Esophagus muscularis mucosa (tissue), 4 donors: ENCODE results near the gene TNFRSF21. TPM values are rescaled to one million over a fixed set of nuclear protein-coding genes. Genes with fewer than 3 reads are reported as not detected.

Source experiments
- DNase-seq: peaks from one replicate; pipeline ENCODE4 v3.0.0-alpha.2; 2017; ENCODE audit errors: extremely low spot score
- H3K27ac ChIP-seq, 4 donors: fragments of 200-600 bp; sonication (generic); replicated peaks in 1 of 4; 1 replicate in 3 of 4; 2 replicates in 1 of 4; pipeline ENCODE4 v1.5.1; 2016 to 2019; ENCODE audit warnings: mild to moderate bottlenecking in 1 of 4
- H3K27me3 ChIP-seq, 4 donors: fragments of 200-600 bp; sonication (generic); one replicate each; pipeline versions ENCODE4 v1.5.1 to v1.6.0; 2016 to 2019
- H3K36me3 ChIP-seq, 4 donors: fragments of 200-600 bp; sonication (generic); one replicate each; pipeline ENCODE4 v1.5.1; 2016 to 2019
- H3K4me1 ChIP-seq, 4 donors: fragments of 200-600 bp; sonication (generic); one replicate each; pipeline ENCODE4 v1.5.1; 2016 to 2019
- H3K4me3 ChIP-seq, 4 donors: fragments of 200-600 bp; sonication (generic); 1 replicate in 2 of 4; 2 replicates in 2 of 4; pipeline ENCODE4 v1.5.1; 2016 to 2019; ENCODE audit warnings: mild to moderate bottlenecking in 4 of 4, moderate library complexity in 1 of 4
- H3K9me3 ChIP-seq, 4 donors: fragments of 200-600 bp; sonication (generic); 1 replicate in 3 of 4; 2 replicates in 1 of 4; pipeline ENCODE4 v1.5.1; 2016 to 2019
- EP300 ChIP-seq: sonication (generic); formaldehyde crosslinking; IDR thresholded peaks from one replicate; pipeline ENCODE4 v1.6.1; 2017; ENCODE audit warnings: antibody characterized with exemption
- POLR2A ChIP-seq: fragments of 450-650 bp; IDR thresholded peaks from one replicate; pipeline ENCODE4 v1.6.1; 2017; ENCODE audit warnings: antibody characterized with exemption, moderate library complexity, mild to moderate bottlenecking, low read depth
- POLR2AphosphoS5 ChIP-seq, 2 donors: sonication (generic); formaldehyde crosslinking; IDR thresholded peaks; one replicate each; pipeline ENCODE4 v1.6.1; 2017; ENCODE audit warnings: antibody characterized with exemption in 2 of 2
- WGBS: methylation state at CpG from one replicate; pipeline ENCODE4 v1.1.5; 2018; 5-methylcytosine and 5-hydroxymethylcytosine counted together
- intact Hi-C: fragments of 100-400 bp; cut with DNase I; formaldehyde crosslinking; loops from one replicate; pipeline ENCODE4 v1.15.1; 2023
- total RNA-seq, 4 donors: library from RNA; depleted of rRNA; stranded (reverse); fragments of >200 nt; gene quantifications; one replicate each; pipeline versions ENCODE4 v1.1.0 to v1.2.1, GENCODE V29; 2016
- TF ChIP-seq, protein P1 (sequence below), 3 experiments: fragments of 200-600 bp in 2 of 3; fragments of 450-650 bp in 1 of 3; sonication (generic) in 2 of 3; IDR thresholded peaks; one replicate each; pipeline ENCODE4 v1.5.1; 2017 to 2019; ENCODE audit warnings: antibody characterized with exemption in 3 of 3, mild to moderate bottlenecking in 2 of 3, moderate library complexity in 1 of 3

Gene TNFRSF21
- total RNA-seq, 4 donors from 2014 or later = 23.7 to 37.0 (median 30.9) TPM

- no peak for DNase-seq
- intact Hi-C loops = no loop called here
- TF ChIP-seq EP300 (no peak), POLR2A (no peak), POLR2AphosphoS5 (IDR thresholded peaks at IDR 0.05) (no peak)
- TF ChIP-seq, protein P1, sequence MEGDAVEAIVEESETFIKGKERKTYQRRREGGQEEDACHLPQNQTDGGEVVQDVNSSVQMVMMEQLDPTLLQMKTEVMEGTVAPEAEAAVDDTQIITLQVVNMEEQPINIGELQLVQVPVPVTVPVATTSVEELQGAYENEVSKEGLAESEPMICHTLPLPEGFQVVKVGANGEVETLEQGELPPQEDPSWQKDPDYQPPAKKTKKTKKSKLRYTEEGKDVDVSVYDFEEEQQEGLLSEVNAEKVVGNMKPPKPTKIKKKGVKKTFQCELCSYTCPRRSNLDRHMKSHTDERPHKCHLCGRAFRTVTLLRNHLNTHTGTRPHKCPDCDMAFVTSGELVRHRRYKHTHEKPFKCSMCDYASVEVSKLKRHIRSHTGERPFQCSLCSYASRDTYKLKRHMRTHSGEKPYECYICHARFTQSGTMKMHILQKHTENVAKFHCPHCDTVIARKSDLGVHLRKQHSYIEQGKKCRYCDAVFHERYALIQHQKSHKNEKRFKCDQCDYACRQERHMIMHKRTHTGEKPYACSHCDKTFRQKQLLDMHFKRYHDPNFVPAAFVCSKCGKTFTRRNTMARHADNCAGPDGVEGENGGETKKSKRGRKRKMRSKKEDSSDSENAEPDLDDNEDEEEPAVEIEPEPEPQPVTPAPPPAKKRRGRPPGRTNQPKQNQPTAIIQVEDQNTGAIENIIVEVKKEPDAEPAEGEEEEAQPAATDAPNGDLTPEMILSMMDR (IDR thresholded peaks at IDR 0.05) = no peak
- no peak overlapping the region for H3K27ac ChIP-seq
- H3K27me3 ChIP-seq = no peaks in the 10 kb centered on the region
- H3K4me3 ChIP-seq = no peak overlapping the region
- no peaks in the 10 kb centered on the region for H3K36me3 ChIP-seq
- H3K9me3 ChIP-seq = peaks cover 0 to 4% (median 0%) of the 10 kb centered on the region in 4 donors
- WGBS = 94% methylated on average over 5 of the region's 6 CpGs
- H3K4me1 ChIP-seq = no peaks in the 10 kb centered on the region
Measured at GRCh38 chr6:47209632-47210031, 100.1 kb downstream of the TNFRSF21 start.

DNA sequence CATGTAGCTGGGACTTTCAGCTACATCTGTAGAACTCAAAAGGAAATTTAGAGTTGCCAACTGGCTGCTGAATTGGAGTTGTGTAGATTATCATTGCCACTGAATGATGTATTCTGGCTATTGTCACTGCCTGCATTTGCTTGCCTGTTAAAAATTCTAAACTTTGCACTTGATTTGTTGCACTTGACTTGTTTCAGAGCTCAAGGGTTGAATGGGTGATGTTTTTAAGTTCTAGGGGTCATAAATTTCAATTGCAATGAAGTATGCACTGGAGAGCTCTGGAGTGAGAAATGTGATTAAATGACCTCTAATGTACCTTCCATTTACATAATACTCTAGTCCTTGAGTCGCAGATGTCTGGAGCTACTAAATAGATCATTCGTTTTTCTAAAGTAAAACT, 102.4 kb downstream of the TNFRSF21 start:
- Histone ChIP-seq H3K27ac (no peak overlapping the region), H3K36me3 (no peaks in the 10 kb centered on the region), H3K27me3 (no peaks in the 10 kb centered on the region), H3K9me3 (peaks cover 0 to 4% (median 0%) of the 10 kb centered on the region in 4 donors), H3K4me1 (no peaks in the 10 kb centered on the region), H3K4me3 (no peak overlapping the region)
- TF ChIP-seq, protein P1 (IDR thresholded peaks at IDR 0.05) = no peak
- TF ChIP-seq POLR2AphosphoS5 (IDR thresholded peaks at IDR 0.05) = no peak
- no peak for TF ChIP-seq EP300
- no peak for TF ChIP-seq POLR2A
- intact Hi-C loops = no loop called here
- 69% methylated on average over 2 of the region's 2 CpGs for WGBS
- DNase-seq = no peak

DNA sequence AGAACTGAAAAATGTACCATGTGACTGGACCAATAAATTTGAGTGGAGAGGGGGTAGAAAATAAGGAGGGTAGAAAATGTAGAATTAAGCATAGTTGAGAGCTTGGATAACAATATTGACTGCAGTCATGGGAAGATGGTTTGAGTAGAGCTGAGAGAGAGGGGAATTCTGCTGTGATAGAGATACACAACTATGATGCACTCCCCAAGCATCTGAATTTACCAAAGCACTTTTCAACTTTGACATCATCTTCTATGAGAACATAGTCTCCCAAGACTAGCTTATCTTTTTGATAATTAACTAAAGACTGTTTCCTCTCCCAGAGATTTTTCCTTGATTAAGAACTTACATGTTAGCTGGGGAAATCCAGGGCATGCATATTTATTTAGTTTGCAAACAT, 103.1 kb downstream of the TNFRSF21 start:
- no peak overlapping the region for H3K27ac ChIP-seq

DNA sequence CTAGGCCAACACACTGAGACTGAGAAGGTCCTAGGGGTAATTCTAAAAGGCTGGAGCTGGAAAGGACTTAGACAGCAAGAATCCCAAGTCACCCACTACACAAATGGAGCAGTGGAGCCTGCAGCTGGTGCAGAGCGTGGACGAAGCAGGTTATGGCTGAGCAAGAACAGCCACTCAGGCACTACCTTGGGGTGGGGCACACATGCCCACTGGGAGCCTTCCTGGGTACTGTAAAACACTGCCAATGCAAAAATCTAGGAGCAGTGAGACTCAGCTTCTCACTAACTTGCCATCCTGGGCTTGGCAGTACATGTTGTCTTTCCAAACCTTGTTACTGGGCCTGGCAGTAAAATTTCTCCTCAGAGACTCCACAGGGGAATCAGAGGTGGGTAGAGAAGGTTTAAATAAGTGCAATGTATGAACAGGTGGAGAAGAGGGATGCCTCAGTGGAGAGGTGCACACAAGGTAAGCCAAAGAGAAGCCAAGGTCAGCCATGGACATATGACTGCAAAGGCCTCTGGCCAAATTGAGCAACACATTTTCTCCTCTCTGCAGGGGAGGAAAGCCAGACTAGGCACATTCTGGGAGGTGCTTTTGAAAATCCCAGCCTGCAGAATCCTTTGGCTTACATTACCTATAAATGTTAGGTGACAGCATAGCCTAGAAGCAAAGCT, 105.6 kb downstream of the TNFRSF21 start:
- intact Hi-C loops = no loop called here
- 88% methylated on average over 2 of the region's 2 CpGs for WGBS
- H3K4me1 ChIP-seq = no peaks in the 10 kb centered on the region

More for the DNA sequence above, 103.1 kb downstream of the TNFRSF21 start:
- peaks cover 0 to 1% (median 0%) of the 10 kb centered on the region in 4 donors for H3K9me3 ChIP-seq
- TF ChIP-seq POLR2A (no peak), POLR2AphosphoS5 (IDR thresholded peaks at IDR 0.05) (no peak)
- TF ChIP-seq, protein P1 (IDR thresholded peaks at IDR 0.05) = no peak
- H3K4me1 ChIP-seq = no peaks in the 10 kb centered on the region
- no peaks in the 10 kb centered on the region for H3K27me3 ChIP-seq
- no peaks in the 10 kb centered on the region for H3K36me3 ChIP-seq
- intact Hi-C loops = no loop called here
- DNase-seq = no peak
- H3K4me3 ChIP-seq = no peak overlapping the region

More for the DNA sequence above, 105.6 kb downstream of the TNFRSF21 start:
- H3K9me3 ChIP-seq = no peaks in the 10 kb centered on the region
- no peak for DNase-seq
- no peaks in the 10 kb centered on the region for H3K36me3 ChIP-seq
- no peak overlapping the region for H3K4me3 ChIP-seq
- no peaks in the 10 kb centered on the region for H3K27me3 ChIP-seq
- no peak overlapping the region for H3K27ac ChIP-seq
- no peak for TF ChIP-seq POLR2A
- TF ChIP-seq POLR2AphosphoS5 (IDR thresholded peaks at IDR 0.05) = no peak
- no peak for TF ChIP-seq EP300
- TF ChIP-seq, protein P1 (IDR thresholded peaks at IDR 0.05) = no peak
